Gastrocnemius medialis (tissue), 4 donors: ENCODE results near the gene CCDC146. TPM values are rescaled to one million over a fixed set of nuclear protein-coding genes. Genes with fewer than 3 reads are reported as not detected.

Experiments used
- ATAC-seq, 2 donors: fragments of 150-250 bp; one replicate each; pipeline ENCODE4 v1.9.1; 2016
- DNase-seq, 2 donors: peaks; one replicate each; pipeline ENCODE4 v3.0.0-alpha.2; 2019
- H3K27ac ChIP-seq, 4 donors: fragments of 200-600 bp; sonication (generic); 1 replicate in 1 of 4; 2 replicates in 3 of 4; pipeline ENCODE4 v1.5.1; 2016 to 2018; ENCODE audit warnings: mild to moderate bottlenecking in 2 of 4, moderate library complexity in 1 of 4
- H3K27me3 ChIP-seq, 3 donors: fragments of 200-600 bp; sonication (generic) in 2 of 3; 1 replicate in 1 of 3; 2 replicates in 2 of 3; pipeline versions ENCODE4 v1.5.1 to v1.6.0; 2016 to 2019; ENCODE audit warnings: mild to moderate bottlenecking in 1 of 3, moderate library complexity in 1 of 3
- H3K36me3 ChIP-seq, 2 donors: fragments of 200-600 bp; sonication (generic) in 1 of 2; one replicate each; pipeline ENCODE4 v1.5.1; 2017 to 2018
- H3K4me1 ChIP-seq, 2 donors: fragments of 200-600 bp; sonication (generic) in 1 of 2; one replicate each; pipeline ENCODE4 v1.5.1; 2016 to 2017; ENCODE audit warnings: mild to moderate bottlenecking in 2 of 2
- H3K4me3 ChIP-seq, 4 donors: fragments of 200-600 bp; sonication (generic) in 3 of 4; 1 replicate in 1 of 4; 2 replicates in 3 of 4; pipeline ENCODE4 v1.5.1; 2016 to 2019; ENCODE audit warnings: mild to moderate bottlenecking in 2 of 4
- H3K9me3 ChIP-seq, 3 donors: fragments of 200-600 bp; sonication (generic) in 2 of 3; 1 replicate in 1 of 3; 2 replicates in 2 of 3; pipeline ENCODE4 v1.5.1; 2016 to 2019
- CTCF ChIP-seq, 5 experiments: fragments of 450-650 bp in 3 of 5; fragments of 200-600 bp in 2 of 5; sonication (generic) in 2 of 5; IDR thresholded peaks in 4 of 5; conservative IDR thresholded peaks in 1 of 5; 1 replicate in 4 of 5; 2 replicates in 1 of 5; pipeline ENCODE4 v1.5.1; 2016 to 2019; ENCODE audit warnings: antibody characterized with exemption in 5 of 5, mild to moderate bottlenecking in 3 of 5, moderate library complexity in 3 of 5
- POLR2A ChIP-seq, 2 donors: fragments of 450-650 bp; IDR thresholded peaks; one replicate each; pipeline ENCODE4 v1.6.1; 2017; ENCODE audit warnings: antibody characterized with exemption in 2 of 2, mild to moderate bottlenecking in 2 of 2, moderate library complexity in 2 of 2
- in situ Hi-C, 4 donors: fragments of 200-750 bp; cut with MboI; loops; one replicate each; pipeline versions ENCODE4 v1.15.0 to v1.8.0; 2017; ENCODE audit warnings: low sequenced_read_pairs in 4 of 4
- intact Hi-C: fragments of 100-400 bp; cut with DNase I; formaldehyde crosslinking; loops from one replicate; pipeline ENCODE4 v1.15.1; 2023; ENCODE audit warnings: low total_unique reads
- total RNA-seq, 4 donors: library from RNA; depleted of rRNA; stranded (reverse); fragments of >200 nt; gene quantifications; one replicate each; pipeline versions ENCODE4 v1.1.0 to v1.2.3, GENCODE V29; 2016

CCDC146 gene
- total RNA-seq, 4 donors from 2014 or later, result 1.4 to 4.3 (median 2.8) TPM

DNA sequence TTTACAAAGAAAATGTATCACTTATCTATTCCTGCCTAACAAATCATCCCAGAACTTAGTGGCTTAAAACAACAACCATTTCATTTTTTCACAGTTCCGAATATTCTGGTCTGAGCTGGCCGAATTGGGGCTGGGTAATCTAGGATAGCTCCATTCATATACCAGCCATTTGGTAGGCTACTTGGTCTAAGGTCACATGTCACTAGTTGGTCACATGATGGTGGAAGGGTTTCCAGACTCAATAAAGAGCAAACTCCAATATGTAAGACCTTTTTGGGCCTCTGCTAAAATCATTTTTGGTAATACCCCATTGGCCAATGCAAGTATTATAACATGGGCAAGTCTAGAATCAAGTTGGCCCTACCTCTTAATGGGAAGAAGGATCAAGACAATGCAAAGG, 132.5 kb downstream of the CCDC146 start:
- H3K4me1 ChIP-seq, result no peaks in the 10 kb centered on the region
- in situ Hi-C loops, result no loop called here
- H3K4me3 ChIP-seq, result no peak overlapping the region
- intact Hi-C loops, result no loop called here
- no peaks in the 10 kb centered on the region for H3K36me3 ChIP-seq
- ATAC-seq, result no peak
- no peak overlapping the region for H3K27ac ChIP-seq
- TF ChIP-seq CTCF (IDR thresholded peaks at IDR 0.05 in 4 of 5, conservative IDR thresholded peaks at IDR 0.05 in 1 of 5) (no peak), POLR2A (IDR thresholded peaks at IDR 0.05) (no peak)
- H3K27me3 ChIP-seq, result no peaks in the 10 kb centered on the region
- no peaks in the 10 kb centered on the region for H3K9me3 ChIP-seq
- no peak for DNase-seq

DNA sequence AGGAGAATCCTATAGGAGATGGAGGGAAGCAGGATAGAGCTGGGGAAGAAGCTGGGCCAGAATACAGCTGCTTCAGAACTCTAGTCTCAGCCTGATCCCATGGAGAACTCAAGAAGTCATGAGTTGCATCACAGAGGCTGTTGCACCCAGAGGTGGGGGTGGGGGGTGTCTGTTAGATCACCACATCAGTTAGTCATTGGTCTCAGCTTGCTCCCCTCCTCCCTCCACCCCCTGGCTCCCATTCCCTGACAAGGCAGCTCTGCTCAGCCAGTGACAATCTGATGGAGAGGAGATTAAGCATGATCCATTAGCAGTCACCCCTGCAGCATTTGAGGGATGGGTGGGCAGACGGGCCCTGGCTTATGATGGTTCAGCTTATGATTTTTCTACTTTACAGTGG, 135.6 kb downstream of the CCDC146 start:
- H3K36me3 ChIP-seq, result no peaks in the 10 kb centered on the region
- H3K27me3 ChIP-seq, result no peaks in the 10 kb centered on the region
- DNase-seq (no peak), ATAC-seq (no peak)
- no peaks in the 10 kb centered on the region for H3K9me3 ChIP-seq
- TF ChIP-seq POLR2A (IDR thresholded peaks at IDR 0.05) (no peak), CTCF (IDR thresholded peaks at IDR 0.05 in 4 of 5, conservative IDR thresholded peaks at IDR 0.05 in 1 of 5) (no peak)
- no peak overlapping the region for H3K4me3 ChIP-seq
- intact Hi-C loops (no loop called here), in situ Hi-C loops (no loop called here)
- no peaks in the 10 kb centered on the region for H3K4me1 ChIP-seq
- no peak overlapping the region for H3K27ac ChIP-seq

- Histone ChIP-seq H3K4me1 (no peaks in the 10 kb centered on the region), H3K27me3 (no peaks in the 10 kb centered on the region), H3K9me3 (no peaks in the 10 kb centered on the region), H3K36me3 (no peaks in the 10 kb centered on the region), H3K4me3 (no peak overlapping the region), H3K27ac (no peak overlapping the region)
- TF ChIP-seq POLR2A (IDR thresholded peaks at IDR 0.05) (no peak), CTCF (IDR thresholded peaks at IDR 0.05 in 4 of 5, conservative IDR thresholded peaks at IDR 0.05 in 1 of 5) (no peak)
- in situ Hi-C loops, result no loop called here
- DNase-seq (no peak), ATAC-seq (no peak)
- intact Hi-C loops, result no loop called here
Measured at GRCh38 chr7:77258593-77258992, 136.2 kb downstream of the CCDC146 start.

DNA sequence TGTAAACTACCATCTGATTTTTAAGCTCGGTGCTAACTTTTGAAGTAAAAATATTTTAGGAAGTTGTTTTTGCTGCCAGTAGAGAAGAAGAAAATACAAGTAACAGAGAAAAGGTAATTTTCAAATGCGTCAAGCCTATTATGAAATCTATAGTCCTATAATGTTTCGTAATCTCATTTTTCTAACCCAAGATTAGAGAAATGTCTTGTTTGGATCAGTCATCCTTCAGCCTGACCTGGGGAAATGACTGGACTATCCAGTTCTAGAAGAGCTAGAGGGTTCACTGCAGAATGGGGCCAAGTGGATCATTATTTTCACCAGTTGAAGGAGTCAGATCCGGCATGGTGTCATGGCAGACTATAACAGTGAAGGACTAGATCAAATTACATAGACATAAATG, 139.9 kb downstream of the CCDC146 start:
- in situ Hi-C loops, result no loop called here
- ATAC-seq, result no peak

More for the DNA sequence above, 139.9 kb downstream of the CCDC146 start:
- Histone ChIP-seq H3K4me3 (no peak overlapping the region), H3K27ac (no peak overlapping the region), H3K27me3 (no peaks in the 10 kb centered on the region), H3K9me3 (no peaks in the 10 kb centered on the region), H3K36me3 (no peaks in the 10 kb centered on the region), H3K4me1 (no peaks in the 10 kb centered on the region)
- DNase-seq, result no peak
- intact Hi-C loops, result no loop called here
- TF ChIP-seq POLR2A (IDR thresholded peaks at IDR 0.05) (no peak), CTCF (IDR thresholded peaks at IDR 0.05 in 4 of 5, conservative IDR thresholded peaks at IDR 0.05 in 1 of 5) (no peak)
